ENCODE results near the gene GPN2.
"Not testable (repeated sequence)": the region's sequence is repeated elsewhere in the genome, so short reads cannot be mapped to it uniquely, and the experiment has no call there.

Gene GPN2

GRCh38 chr1:26856604-26857469 is 33.2 kb downstream of the GPN2 start:
- DNase-seq, result no peak

- no peak for DNase-seq
These were observed 33.9 kb downstream of the GPN2 start for GRCh38 chr1:26856181-26856580.

- DNase-seq, result no peak
These were observed 34.4 kb downstream of the GPN2 start for GRCh38 chr1:26855636-26856035.

GRCh38 chr1:26854906-26855305 is 35.2 kb downstream of the GPN2 start:
- no peak for DNase-seq

- DNase-seq, result no peak
These were observed 36.5 kb downstream of the GPN2 start for GRCh38 chr1:26853600-26853999.

GRCh38 chr1:26853156-26853555 is 36.9 kb downstream of the GPN2 start:
- DNase-seq, result peak; percentile 85

GRCh38 chr1:26852701-26853100 is 37.4 kb downstream of the GPN2 start:
- DNase-seq, result no peak

GRCh38 chr1:26851106-26851684 is 38.9 kb downstream of the GPN2 start:
- DNase-seq, result no peak

- DNase-seq, result no peak
These were observed 40.9 kb downstream of the GPN2 start for GRCh38 chr1:26848941-26849774.

- no peak for DNase-seq
These were observed 41.6 kb downstream of the GPN2 start for GRCh38 chr1:26848499-26848898.

- not testable (repeated sequence) for DNase-seq
These were observed 42.3 kb downstream of the GPN2 start for GRCh38 chr1:26847826-26848225.

- no peak for DNase-seq
These were observed 45.5 kb downstream of the GPN2 start for GRCh38 chr1:26844424-26845196.

- no peak for DNase-seq
These were observed 50.3 kb downstream of the GPN2 start for GRCh38 chr1:26839779-26840178.

- DNase-seq, result no peak
These were observed 50.8 kb downstream of the GPN2 start for GRCh38 chr1:26839339-26839722.

GRCh38 chr1:26838474-26839338 is 51.4 kb downstream of the GPN2 start:
- peak; percentile 54 for DNase-seq

GRCh38 chr1:26837665-26838064 is 52.4 kb downstream of the GPN2 start:
- DNase-seq, result not testable (repeated sequence)

- peak; percentile 85 for DNase-seq
These were observed 56.4 kb downstream of the GPN2 start for GRCh38 chr1:26833432-26834405.

- DNase-seq, result no peak
These were observed 57.7 kb downstream of the GPN2 start for GRCh38 chr1:26832249-26832960.

- no peak for DNase-seq
These were observed 58.4 kb downstream of the GPN2 start for GRCh38 chr1:26831546-26832248.
